Activated T-cell treated with anti-CD3 and anti-CD28 coated beads, Interleukin-2, amount 50 U/mL, for 24 hours (primary cell): ENCODE results near the gene DHCR24.

Experiments
- DNase-seq: peaks from one replicate; pipeline ENCODE4 v3.0.0-alpha.2; 2020
- H3K27ac Mint-ChIP-seq: 2 replicates; pipeline ENCODE4 v1.8.0; 2020; ENCODE audit warnings: mild to moderate bottlenecking, mixed read lengths
- H3K27me3 Mint-ChIP-seq: 2 replicates; pipeline ENCODE4 v1.8.0; 2020; ENCODE audit warnings: mixed read lengths
- H3K36me3 Mint-ChIP-seq: 2 replicates; pipeline ENCODE4 v1.8.0; 2020; ENCODE audit warnings: low read depth, mixed read lengths
- H3K4me1 Mint-ChIP-seq: 2 replicates; pipeline ENCODE4 v1.8.0; 2020; ENCODE audit warnings: low read depth, mixed read lengths
- H3K4me3 Mint-ChIP-seq: 2 replicates; pipeline ENCODE4 v1.8.0; 2020; ENCODE audit warnings: mild to moderate bottlenecking, moderate library complexity, mixed read lengths
- H3K9me3 Mint-ChIP-seq: 2 replicates; pipeline ENCODE4 v1.8.0; 2020; ENCODE audit warnings: mixed read lengths

Gene DHCR24

GRCh38 chr1:54835970-54836369, 51.0 kb downstream of the DHCR24 start:
- H3K36me3 Mint-ChIP-seq: peaks cover 2% of the 10 kb centered on the region
- no peaks in the 10 kb centered on the region for H3K4me1 Mint-ChIP-seq
- H3K27ac Mint-ChIP-seq: no peak overlapping the region
- DNase-seq: no peak
- peaks cover 5% of the 10 kb centered on the region for H3K9me3 Mint-ChIP-seq
- H3K27me3 Mint-ChIP-seq: no peaks in the 10 kb centered on the region
- no peak overlapping the region for H3K4me3 Mint-ChIP-seq

DNA sequence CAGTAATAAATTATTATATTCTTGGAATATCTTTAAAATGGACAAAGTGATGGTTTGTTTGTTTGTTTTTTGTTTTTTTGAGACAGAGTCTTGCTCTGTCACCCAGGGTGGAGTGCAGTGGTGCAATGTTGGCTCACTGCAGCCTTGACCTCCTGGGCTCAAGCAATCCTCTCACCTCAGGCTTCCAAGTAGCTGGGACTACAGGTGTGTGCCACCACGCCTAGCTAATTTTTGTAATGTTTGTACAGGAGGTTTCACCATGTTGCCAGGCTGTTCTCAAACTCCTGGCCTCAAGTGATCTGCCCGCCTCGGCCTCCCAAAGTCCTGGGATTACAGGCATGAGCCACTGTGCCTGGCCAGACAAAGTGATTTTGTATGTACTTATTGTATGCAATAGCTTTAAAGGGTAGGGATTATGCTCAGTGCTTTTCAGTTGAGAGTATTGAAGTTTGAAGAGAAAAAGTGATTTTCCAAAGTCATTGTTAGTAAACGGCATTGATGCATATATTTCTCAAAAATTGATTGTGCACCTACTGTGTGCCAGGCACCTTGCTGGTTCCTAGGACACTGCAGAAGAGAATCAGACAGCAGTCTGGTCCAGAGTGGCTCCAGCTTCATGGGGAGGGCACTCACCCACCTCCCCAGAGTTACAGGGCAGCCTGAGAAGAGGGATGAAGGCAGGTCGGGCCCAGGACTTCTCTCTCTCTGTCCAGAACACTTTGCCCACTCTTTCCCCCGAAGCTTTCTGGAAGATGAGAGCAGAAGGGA, 51.7 kb downstream of the DHCR24 start:
- DNase-seq: no peak
- Mint-ChIP-seq H3K27ac (no peak overlapping the region), H3K27me3 (no peaks in the 10 kb centered on the region), H3K9me3 (peaks cover 10% of the 10 kb centered on the region), H3K36me3 (peaks cover 4% of the 10 kb centered on the region), H3K4me1 (no peaks in the 10 kb centered on the region), H3K4me3 (no peak overlapping the region)

DNA sequence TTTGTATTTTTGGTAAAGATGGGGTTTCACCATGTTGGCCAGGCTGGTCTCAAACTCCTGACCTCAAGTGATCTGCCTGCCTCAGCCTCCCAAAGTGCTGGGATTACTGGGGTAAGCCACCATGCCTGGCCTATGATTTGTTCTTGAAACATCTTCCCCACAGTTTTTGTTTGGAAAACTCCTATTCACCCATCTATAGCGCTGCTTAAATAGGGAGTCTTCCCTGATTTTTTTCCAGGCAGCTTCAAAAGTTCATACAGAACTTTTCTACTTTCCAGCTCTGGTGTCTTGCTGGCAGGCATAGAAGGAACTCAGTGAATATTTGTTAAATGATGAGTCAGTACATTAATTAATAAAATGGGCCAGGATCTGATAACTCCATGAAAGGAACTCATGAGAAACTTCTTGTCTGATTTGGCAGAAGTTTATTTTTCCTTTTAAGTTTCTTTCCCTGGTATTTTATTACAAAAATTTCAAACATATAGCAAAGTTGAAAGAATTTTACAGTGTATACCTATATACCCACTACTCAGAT, 52.9 kb downstream of the DHCR24 start:
- no peaks in the 10 kb centered on the region for H3K4me1 Mint-ChIP-seq
- H3K36me3 Mint-ChIP-seq: peaks cover 4% of the 10 kb centered on the region
- no peak overlapping the region for H3K27ac Mint-ChIP-seq
- H3K27me3 Mint-ChIP-seq: no peaks in the 10 kb centered on the region
- peaks cover 10% of the 10 kb centered on the region for H3K9me3 Mint-ChIP-seq
- no peak overlapping the region for H3K4me3 Mint-ChIP-seq
- DNase-seq: no peak

- peaks cover 6% of the 10 kb centered on the region for H3K36me3 Mint-ChIP-seq
Measured at GRCh38 chr1:54833121-54833520, 53.9 kb downstream of the DHCR24 start.

GRCh38 chr1:54826226-54826816, 60.7 kb downstream of the DHCR24 start:
- Mint-ChIP-seq H3K9me3 (peaks cover 31% of the 10 kb centered on the region), H3K27ac (no peak overlapping the region), H3K4me1 (no peaks in the 10 kb centered on the region), H3K36me3 (peaks cover 10% of the 10 kb centered on the region), H3K27me3 (no peaks in the 10 kb centered on the region), H3K4me3 (no peak overlapping the region)
- no peak for DNase-seq

More at GRCh38 chr1:54833121-54833520, 53.9 kb downstream of the DHCR24 start:
- H3K4me1 Mint-ChIP-seq: no peaks in the 10 kb centered on the region
- no peak for DNase-seq
- no peak overlapping the region for H3K4me3 Mint-ChIP-seq
- H3K27ac Mint-ChIP-seq: no peak overlapping the region
- H3K27me3 Mint-ChIP-seq: no peaks in the 10 kb centered on the region
- H3K9me3 Mint-ChIP-seq: peaks cover 14% of the 10 kb centered on the region

- Mint-ChIP-seq H3K27me3 (no peaks in the 10 kb centered on the region), H3K9me3 (peaks cover 26% of the 10 kb centered on the region), H3K27ac (no peak overlapping the region), H3K4me3 (no peak overlapping the region), H3K4me1 (no peaks in the 10 kb centered on the region), H3K36me3 (peaks cover 5% of the 10 kb centered on the region)
- DNase-seq: no peak
Measured at GRCh38 chr1:54825696-54826095, 61.3 kb downstream of the DHCR24 start.

DNA sequence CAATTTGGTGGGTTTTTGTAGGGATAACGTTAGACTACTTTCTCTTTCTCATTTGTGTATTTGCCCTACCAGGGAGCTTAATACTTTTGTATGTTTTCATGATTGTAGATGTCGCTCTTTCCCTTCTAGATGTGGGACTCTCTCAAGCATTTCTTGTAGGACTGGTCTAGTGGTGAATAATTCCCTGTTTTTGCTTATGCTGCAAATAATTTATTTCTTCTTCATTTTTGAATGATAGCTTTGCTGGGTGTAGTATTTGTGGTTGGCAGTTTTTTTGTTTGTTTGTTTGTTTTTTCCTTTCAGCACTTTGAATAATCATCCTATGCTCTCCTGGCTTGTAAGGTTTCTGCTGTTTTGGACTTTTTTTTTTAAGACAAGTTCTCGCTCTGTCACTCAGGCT, 63.3 kb downstream of the DHCR24 start:
- no peaks in the 10 kb centered on the region for H3K27me3 Mint-ChIP-seq
- no peaks in the 10 kb centered on the region for H3K4me1 Mint-ChIP-seq
- no peak overlapping the region for H3K27ac Mint-ChIP-seq
- H3K4me3 Mint-ChIP-seq: no peak overlapping the region
- peaks cover 4% of the 10 kb centered on the region for H3K36me3 Mint-ChIP-seq
- no peak for DNase-seq
- H3K9me3 Mint-ChIP-seq: peaks cover 20% of the 10 kb centered on the region

DNA sequence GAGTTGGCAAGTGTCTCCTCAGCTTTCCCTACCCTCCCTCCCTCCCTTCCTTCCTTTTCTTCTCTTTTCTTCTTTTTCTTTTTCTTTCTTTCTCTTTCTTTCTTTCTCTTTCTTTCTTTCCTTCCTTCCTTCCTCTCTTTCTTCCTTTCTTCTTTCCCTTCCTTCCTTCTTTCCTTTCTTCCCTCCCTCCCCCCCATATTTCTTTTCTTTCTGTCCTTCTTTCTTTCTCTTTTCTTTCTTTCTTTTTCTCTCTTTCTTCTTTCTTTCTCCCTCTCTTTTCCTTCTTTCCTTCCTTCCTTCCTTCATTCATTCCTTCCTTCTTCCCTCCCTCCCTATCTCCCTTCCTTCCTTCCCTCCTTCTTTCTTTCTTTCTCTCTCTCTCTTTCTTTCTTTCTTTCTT, 67.3 kb downstream of the DHCR24 start:
- Mint-ChIP-seq H3K36me3 (peaks cover 2% of the 10 kb centered on the region), H3K4me1 (peaks cover 6% of the 10 kb centered on the region), H3K27ac (no peak overlapping the region), H3K4me3 (no peak overlapping the region), H3K27me3 (no peaks in the 10 kb centered on the region), H3K9me3 (peaks cover 14% of the 10 kb centered on the region)
- no peak for DNase-seq

- peaks cover 6% of the 10 kb centered on the region for H3K4me1 Mint-ChIP-seq
- H3K4me3 Mint-ChIP-seq: no peak overlapping the region
- peaks cover 8% of the 10 kb centered on the region for H3K9me3 Mint-ChIP-seq
- no peaks in the 10 kb centered on the region for H3K36me3 Mint-ChIP-seq
- H3K27ac Mint-ChIP-seq: no peak overlapping the region
- H3K27me3 Mint-ChIP-seq: no peaks in the 10 kb centered on the region
- DNase-seq: no peak
Measured at GRCh38 chr1:54819195-54819536, 67.8 kb downstream of the DHCR24 start.

DNA sequence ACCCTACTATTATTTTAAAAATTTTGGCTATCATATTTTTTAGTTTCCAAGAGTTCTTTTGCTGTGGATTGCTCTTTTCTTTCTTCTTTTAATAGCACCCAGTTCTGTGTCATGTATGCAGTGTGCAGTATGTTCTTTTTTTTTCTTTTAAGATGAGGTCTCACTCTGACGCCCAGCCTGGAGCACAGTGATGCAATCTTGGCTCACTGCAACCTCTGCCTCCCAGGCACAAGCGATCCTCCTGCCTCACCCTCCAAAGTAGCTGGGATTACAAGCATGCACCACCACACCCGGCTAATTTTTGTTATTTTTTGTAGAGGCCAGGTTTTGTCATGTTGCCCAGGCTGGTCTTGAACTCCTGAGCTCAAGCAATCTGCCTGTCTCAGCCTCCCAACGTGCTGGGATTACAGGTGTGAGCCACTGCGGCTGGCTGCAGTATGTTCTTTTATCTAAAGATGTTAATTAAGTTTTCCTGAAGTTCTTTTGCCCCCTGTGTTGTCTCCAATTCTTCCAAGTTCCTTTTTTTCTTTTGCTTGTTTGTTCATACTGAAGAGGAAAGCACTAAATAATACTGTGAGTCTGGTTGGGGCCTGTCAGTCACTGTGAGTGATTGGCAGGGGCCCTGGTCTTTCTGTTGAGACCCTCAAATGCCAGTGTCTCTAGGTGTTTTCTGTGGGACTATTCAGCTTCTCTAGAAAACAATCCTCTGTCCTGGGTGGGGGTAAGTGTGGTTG, 68.4 kb downstream of the DHCR24 start:
- no peak for DNase-seq
- Mint-ChIP-seq H3K36me3 (no peaks in the 10 kb centered on the region), H3K9me3 (peaks cover 5% of the 10 kb centered on the region), H3K4me1 (peaks cover 6% of the 10 kb centered on the region), H3K4me3 (no peak overlapping the region), H3K27me3 (no peaks in the 10 kb centered on the region), H3K27ac (no peak overlapping the region)

DNA sequence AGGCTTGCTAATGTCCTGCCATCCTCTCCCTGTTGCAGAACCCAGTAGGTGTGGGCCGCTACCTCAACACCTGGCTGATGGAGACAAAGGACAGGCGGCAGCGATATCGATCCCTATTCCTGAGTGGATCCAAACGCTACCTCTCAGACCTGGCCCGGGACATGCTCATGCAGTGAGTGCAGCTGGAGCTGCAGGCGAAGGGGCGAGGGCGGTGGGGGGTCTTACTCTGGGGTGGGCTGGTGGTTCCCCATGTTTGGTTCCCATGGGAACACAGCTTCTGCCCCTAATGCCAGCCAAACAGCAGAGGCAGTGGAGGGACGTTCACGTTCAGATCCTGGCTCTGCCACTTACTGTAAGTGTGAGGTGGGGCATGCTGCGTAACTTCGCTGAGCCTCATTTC, 70.0 kb downstream of the DHCR24 start:
- peaks cover 8% of the 10 kb centered on the region for H3K4me1 Mint-ChIP-seq
- no peak overlapping the region for H3K4me3 Mint-ChIP-seq
- H3K36me3 Mint-ChIP-seq: no peaks in the 10 kb centered on the region

DNA sequence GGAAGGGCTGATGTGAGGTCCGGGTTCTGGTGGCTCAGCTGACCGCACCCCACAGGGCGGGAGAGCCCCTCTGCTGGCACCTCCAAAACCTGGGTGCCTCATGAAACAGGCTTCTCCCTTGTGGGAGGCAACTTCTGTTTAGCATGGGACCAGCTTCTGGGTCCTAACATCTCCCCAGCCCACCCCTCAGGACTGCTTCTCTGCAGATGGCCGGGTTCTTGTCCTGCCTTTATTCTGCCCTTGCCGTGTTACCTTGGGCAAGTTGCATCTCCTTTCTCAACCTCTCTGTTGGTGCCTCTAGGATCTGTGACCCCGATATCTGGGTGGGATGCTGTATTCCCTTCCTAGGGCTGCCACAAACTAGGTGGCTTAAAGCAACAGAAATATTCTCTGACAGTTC, 70.9 kb downstream of the DHCR24 start:
- no peak overlapping the region for H3K4me3 Mint-ChIP-seq
- H3K9me3 Mint-ChIP-seq: no peaks in the 10 kb centered on the region
- no peak for DNase-seq
- H3K36me3 Mint-ChIP-seq: no peaks in the 10 kb centered on the region
- peaks cover 8% of the 10 kb centered on the region for H3K4me1 Mint-ChIP-seq
- H3K27me3 Mint-ChIP-seq: no peaks in the 10 kb centered on the region
- no peak overlapping the region for H3K27ac Mint-ChIP-seq

More for the DNA sequence above, 70.0 kb downstream of the DHCR24 start:
- no peaks in the 10 kb centered on the region for H3K27me3 Mint-ChIP-seq
- H3K27ac Mint-ChIP-seq: no peak overlapping the region
- H3K9me3 Mint-ChIP-seq: no peaks in the 10 kb centered on the region
- DNase-seq: no peak

- DNase-seq: no peak
- Mint-ChIP-seq H3K4me3 (no peak overlapping the region), H3K9me3 (no peaks in the 10 kb centered on the region), H3K4me1 (peaks cover 8% of the 10 kb centered on the region), H3K27me3 (no peaks in the 10 kb centered on the region), H3K36me3 (no peaks in the 10 kb centered on the region), H3K27ac (no peak overlapping the region)
Measured at GRCh38 chr1:54815086-54815876, 71.7 kb downstream of the DHCR24 start.

GRCh38 chr1:54814571-54814970, 72.4 kb downstream of the DHCR24 start:
- Mint-ChIP-seq H3K27ac (no peak overlapping the region), H3K27me3 (no peaks in the 10 kb centered on the region), H3K4me3 (no peak overlapping the region), H3K4me1 (peaks cover 8% of the 10 kb centered on the region), H3K36me3 (no peaks in the 10 kb centered on the region), H3K9me3 (no peaks in the 10 kb centered on the region)
- no peak for DNase-seq
